ENCODE data around the gene MARCHF3.

DNA sequence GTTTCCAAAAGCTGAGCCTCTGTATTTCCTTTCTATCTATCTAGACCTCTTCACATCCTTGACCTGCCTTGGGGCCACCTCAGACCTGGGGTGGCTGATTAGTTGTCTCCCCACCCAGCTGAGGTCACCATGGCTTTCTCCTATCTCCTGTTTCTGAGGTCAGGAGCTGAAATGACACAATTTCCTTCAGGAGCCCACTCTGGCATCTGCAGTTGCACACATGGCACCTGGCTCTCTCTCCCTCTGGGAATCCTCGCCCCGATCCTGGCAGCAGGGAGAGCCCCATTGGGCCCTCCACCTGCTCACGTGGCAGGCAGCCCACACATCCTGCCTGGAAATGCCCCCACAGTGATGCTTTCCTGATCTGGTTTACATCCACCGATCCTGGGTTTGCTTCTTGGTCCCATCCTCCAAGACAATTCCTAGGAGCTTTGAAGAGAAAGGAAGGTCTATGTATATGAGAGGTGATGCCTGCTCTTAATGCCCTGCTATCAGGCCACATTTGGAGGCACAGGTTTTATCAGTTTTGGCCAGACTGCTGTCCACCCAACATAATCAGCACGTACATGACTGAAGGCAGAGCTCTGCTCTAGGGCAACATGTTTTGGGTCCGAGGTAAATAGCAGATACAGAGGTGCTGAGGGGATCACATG, 53.7 kb downstream of the MARCHF3 start:
- TF ChIP-seq CEBPB (IDR thresholded peaks at IDR 0.05; ENCODE audit: borderline replicate concordance in 1 of 2, low read depth in 2 of 2, low read length in 2 of 2) = no peak
- no peak for TF ChIP-seq TARDBP (IDR thresholded peaks at IDR 0.05; ENCODE audit: borderline replicate concordance)
- TF ChIP-seq, protein P1, sequence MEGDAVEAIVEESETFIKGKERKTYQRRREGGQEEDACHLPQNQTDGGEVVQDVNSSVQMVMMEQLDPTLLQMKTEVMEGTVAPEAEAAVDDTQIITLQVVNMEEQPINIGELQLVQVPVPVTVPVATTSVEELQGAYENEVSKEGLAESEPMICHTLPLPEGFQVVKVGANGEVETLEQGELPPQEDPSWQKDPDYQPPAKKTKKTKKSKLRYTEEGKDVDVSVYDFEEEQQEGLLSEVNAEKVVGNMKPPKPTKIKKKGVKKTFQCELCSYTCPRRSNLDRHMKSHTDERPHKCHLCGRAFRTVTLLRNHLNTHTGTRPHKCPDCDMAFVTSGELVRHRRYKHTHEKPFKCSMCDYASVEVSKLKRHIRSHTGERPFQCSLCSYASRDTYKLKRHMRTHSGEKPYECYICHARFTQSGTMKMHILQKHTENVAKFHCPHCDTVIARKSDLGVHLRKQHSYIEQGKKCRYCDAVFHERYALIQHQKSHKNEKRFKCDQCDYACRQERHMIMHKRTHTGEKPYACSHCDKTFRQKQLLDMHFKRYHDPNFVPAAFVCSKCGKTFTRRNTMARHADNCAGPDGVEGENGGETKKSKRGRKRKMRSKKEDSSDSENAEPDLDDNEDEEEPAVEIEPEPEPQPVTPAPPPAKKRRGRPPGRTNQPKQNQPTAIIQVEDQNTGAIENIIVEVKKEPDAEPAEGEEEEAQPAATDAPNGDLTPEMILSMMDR (IDR thresholded peaks at IDR 0.05 in 2 of 3, conservative IDR thresholded peaks at IDR 0.05 in 1 of 3; ENCODE audit: control insufficient read depth in 2 of 3, extremely low read depth in 1 of 3, insufficient read depth in 1 of 3, low read depth in 3 of 3, low read length in 3 of 3) = no peak
- TF ChIP-seq EZH2 (IDR thresholded peaks at IDR 0.05; ENCODE audit: borderline replicate concordance, control insufficient read depth, low read depth, low read length) = no peak
- no peak for TF ChIP-seq POLR2A (IDR thresholded peaks at IDR 0.05; ENCODE audit: low read depth, low read length)
- TF ChIP-seq GABPA (IDR thresholded peaks at IDR 0.05; ENCODE audit: low read depth) = no peak
- TF ChIP-seq KDM1A (IDR thresholded peaks at IDR 0.05; ENCODE audit: borderline replicate concordance) = no peak
- TF ChIP-seq FOXM1 (IDR thresholded peaks at IDR 0.05; ENCODE audit: low read depth, low read length) = no peak
- TF ChIP-seq RCOR1 (conservative IDR thresholded peaks at IDR 0.05; ENCODE audit: low read depth, low read length) = no peak
- TF ChIP-seq YY1 (IDR thresholded peaks at IDR 0.05; ENCODE audit: low read depth, low read length) = no peak
- no peak for TF ChIP-seq RELA (IDR thresholded peaks at IDR 0.05; ENCODE audit: borderline replicate concordance, partially characterized antibody)
- no peak for TF ChIP-seq FOS (IDR thresholded peaks at IDR 0.05; ENCODE audit: borderline replicate concordance, extremely low read depth, insufficient read length)

Data from GM12878 (cell line).